ENCODE results near the gene CAMK1.
"Not testable (repeated sequence)": the region's sequence is repeated elsewhere in the genome, so short reads cannot be mapped to it uniquely, and the experiment has no call there.

The CAMK1 gene

DNA sequence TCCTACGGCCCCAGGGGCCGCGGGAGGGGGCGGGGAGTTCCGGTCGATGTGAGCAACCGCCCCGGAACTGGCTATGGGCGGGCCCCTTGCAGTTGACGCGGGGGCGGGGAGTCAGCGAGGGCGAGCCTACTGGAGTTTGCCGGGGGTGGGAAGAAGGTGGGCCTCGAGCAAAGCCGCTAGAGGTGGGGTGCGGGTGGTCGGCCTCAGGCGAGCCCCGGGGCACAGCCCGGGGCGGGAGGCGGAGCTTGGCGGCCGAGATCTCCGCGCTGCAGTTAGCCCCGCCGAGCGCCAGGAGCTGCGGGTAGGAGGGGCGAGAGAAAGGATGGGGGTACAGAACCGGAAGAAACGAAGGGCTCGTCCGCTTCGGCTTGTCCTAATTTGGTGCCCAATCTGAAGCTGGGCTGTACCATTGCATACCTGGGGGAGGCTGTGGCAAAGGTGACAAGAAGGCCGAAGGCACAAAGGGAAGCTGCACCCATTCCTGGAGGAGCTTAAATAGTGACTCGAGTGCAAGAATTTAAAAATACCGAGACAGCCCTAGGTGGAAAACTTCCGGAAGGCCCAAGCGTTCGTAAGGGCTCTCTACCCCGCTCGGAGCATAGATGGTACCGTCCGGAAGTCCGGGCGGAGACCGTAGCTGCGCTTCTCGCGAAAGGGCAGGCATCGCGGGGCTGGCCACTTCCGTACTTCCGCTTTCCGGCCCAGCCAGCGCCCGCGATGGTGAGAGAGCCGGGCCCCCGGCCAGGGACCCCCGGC is 22.8 kb upstream of the CAMK1 start, which contains the start of the genes ARPC4 and TADA3:
Gene ARPC4, plus strand, starts transcription at position 678 of the 756 bp plus-strand sequence. Its CDS starts 40 bp downstream, at position 718.
Gene TADA3, minus strand, starts transcription at position 69 of the 756 bp plus-strand sequence. CDS start 1,007 bp downstream, outside the sequence.
- peak; percentile 98 for DNase-seq

GRCh38 chr3:9791790-9792404 is 22.1 kb upstream of the CAMK1 start:
- no peak for DNase-seq

- no peak for DNase-seq
Observed at GRCh38 chr3:9791127-9791526, 21.4 kb upstream of the CAMK1 start.

GRCh38 chr3:9787714-9788113 is 18.0 kb upstream of the CAMK1 start:
- DNase-seq, result no peak

DNA sequence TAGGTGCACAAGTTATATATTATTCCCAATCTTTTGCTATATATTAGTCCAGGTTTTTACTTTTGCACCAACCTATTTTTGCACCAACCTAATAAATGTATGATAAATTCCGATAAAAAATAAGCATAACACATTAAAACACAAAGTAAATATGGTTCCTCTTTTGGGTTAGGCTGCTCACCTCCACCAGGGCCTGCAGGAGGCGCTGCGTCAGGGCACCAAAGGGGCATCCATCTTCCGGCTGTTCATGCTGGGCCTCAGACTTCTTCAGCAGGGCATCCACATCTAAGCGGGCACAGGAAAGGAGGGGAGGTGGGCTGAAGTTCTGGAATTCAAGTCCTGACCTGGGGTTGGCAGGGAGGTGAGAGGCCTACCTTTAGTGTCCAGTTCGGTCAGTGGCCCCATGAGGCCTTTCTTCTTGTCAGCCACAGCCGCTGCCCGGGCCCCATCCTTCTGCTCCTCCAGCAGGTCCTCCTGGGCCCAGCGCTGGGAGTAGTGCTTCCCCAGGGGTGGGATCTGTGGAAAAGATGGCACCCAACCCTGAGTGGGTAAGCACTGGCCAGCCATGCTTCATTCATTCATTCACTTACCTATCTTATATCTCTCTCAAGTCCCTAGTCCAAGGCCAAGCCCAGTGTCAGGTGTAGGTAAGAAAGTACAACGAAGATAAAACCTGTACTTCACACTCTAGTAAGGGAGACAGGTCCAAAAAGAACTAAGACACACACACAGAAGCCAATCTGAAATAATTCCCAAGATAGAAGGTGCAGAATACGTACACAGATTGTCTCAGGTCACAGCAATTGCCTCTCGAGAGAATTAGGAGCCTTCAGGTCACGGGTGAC is 17.3 kb upstream of the CAMK1 start:
- DNase-seq, result no peak

GRCh38 chr3:9786209-9786739 is 16.5 kb upstream of the CAMK1 start:
- no peak for DNase-seq

GRCh38 chr3:9785602-9786001 is 15.9 kb upstream of the CAMK1 start:
- no peak for DNase-seq

DNA sequence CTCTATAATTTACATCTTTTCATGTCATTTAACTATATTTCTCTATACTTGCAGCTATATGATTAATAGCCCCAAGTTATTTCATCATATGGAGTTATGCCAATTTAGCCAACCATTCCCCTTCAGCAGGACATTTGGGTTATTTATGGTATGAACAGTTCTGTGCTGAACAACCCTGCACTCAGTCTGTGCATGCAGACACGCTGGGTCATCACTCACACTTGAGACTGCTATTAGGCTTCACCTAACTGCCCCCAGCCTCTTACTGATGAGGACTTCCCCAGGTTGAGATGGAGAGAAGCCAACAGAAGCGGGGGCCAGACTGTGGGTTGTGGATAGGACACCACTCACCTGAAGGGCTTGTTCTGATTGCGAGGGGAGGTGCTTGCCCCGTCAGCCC is 15.2 kb upstream of the CAMK1 start:
- peak; percentile 74 for DNase-seq

- no peak for DNase-seq
Observed at GRCh38 chr3:9783954-9784353, 14.2 kb upstream of the CAMK1 start.

DNA sequence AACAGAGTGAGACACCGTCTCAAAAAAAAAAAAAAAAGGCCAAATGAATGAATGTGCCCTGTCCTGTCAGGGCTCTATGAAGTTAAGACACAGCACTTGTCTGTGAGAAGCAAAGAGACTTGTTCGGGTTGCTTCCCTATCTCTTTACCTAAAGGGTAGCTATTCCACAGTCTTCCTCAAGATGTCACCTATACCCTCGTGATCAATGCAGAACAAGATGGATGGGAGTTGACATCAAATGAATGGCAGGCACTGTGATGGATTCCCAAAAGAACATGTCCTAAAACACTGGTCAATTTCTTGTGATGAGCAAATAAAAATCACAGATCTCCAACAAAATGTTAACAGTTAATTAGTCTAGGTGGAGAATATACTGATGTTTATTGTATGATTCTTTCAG is 13.0 kb upstream of the CAMK1 start:
- no peak for DNase-seq

GRCh38 chr3:9781978-9782603 is 12.3 kb upstream of the CAMK1 start:
- DNase-seq, result no peak

GRCh38 chr3:9781551-9781950 is 11.8 kb upstream of the CAMK1 start:
- DNase-seq, result no peak

DNA sequence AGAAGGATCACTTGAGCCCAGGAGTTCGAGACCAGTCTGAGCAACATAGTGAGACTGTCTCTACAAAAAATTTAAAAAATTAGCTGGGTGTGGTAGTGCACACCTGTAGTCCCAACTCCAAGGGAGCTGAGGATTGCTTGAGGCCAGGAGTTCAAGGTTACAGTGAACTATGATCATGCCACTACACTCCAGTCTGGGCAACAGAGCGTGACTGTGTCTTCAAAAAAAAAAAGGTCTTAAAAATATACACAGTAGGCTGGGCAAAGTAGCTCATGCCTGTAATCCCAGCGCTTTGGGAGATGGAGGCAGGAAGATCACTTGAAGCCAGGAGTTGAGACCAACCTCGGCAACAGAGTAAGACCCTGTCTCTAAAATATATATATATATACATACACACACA is 11.2 kb upstream of the CAMK1 start:
- DNase-seq, result no peak

- no peak for DNase-seq
Observed at GRCh38 chr3:9780458-9780812, 10.7 kb upstream of the CAMK1 start.

GRCh38 chr3:9779721-9780457 is 10.1 kb upstream of the CAMK1 start:
- DNase-seq, result no peak

GRCh38 chr3:9779075-9779593 is 9.4 kb upstream of the CAMK1 start:
- DNase-seq, result no peak

DNA sequence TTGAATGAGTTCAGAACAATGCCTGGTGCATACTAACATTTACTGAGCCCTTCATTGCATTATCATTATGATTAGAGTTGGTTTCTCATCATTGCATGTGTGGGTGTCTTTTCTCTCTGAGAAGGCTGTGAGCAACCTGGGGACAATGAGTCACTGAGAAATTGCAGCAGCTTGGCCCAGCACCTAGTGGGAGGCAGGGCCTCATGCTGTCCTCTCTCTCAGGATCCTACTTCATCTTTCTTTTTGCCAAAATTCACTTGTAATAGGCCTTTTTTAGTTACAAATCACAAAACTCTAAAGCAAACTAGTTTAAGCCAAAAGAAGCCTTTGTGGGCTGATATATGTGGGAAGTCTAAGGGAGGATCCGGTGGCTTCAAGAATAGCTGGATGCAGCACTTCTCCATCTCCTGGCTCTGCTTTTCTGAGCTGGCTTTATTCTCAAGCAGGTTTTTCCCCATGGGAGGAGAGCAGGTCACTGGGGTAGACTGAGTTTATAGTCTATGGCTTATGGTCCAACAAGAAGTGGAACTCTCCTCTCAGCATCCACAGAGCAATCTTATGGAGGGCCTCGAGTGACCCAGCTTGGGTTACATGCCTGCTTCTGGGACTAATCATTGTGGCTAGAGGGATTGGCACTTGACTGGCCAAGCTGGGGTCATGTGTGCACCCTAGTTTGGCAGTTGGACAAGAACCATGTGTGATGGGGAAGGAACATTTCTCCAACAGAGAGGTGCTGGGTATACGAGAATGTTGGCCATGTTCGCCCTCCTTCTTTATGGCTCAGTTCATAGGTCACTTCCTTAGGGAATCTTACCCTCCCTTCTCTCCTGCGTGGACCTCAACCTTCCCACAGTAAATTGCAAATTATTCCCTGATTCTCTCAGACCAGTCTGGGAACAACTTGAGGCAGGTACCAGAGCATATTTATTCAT is 8.7 kb upstream of the CAMK1 start:
- peak; percentile 35 for DNase-seq

GRCh38 chr3:9777694-9778021 is 7.9 kb upstream of the CAMK1 start:
- no peak for DNase-seq

DNA sequence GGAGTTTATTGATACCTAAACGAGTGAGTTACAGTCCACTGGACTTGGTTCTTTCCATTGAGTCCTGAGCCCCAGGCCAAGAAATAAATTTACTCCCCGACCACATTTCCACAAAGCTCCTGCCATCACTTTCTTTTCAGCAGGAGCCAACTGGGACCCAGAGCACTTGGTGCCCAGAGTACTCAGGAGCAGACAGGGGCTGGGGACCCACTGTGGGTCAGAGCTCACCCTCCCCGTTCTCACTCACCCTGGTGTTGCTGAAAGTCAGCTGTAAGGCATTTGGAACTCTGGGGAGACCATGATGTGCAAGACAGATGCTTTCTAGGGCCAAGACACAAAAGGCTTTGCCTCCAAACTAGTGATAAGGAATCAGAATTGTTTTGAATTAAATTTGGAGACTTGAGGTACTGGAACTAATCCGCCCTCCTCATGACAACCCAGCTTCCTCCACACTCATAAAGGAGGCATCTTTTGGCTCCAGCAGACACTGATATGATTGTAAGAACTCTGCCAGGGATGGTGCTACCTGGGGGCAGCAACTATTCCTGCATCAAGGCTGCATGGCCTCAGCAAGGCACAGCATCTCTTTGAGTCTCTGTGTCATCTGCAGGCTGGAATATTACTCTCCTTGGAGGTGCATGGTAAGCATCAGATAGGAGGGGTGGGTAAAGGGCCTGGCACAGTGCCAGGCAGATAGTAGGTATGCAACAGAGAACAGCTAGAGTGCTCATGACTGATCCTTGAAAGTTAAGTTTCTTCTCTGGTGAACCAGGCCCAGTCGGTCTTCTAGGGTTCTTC is 7.3 kb upstream of the CAMK1 start:
- DNase-seq, result no peak

- DNase-seq, result not testable (repeated sequence)
Observed at GRCh38 chr3:9771007-9771406, 1.3 kb upstream of the CAMK1 start.
